ENCODE results near the gene PRICKLE2.

The PRICKLE2 gene

DNA sequence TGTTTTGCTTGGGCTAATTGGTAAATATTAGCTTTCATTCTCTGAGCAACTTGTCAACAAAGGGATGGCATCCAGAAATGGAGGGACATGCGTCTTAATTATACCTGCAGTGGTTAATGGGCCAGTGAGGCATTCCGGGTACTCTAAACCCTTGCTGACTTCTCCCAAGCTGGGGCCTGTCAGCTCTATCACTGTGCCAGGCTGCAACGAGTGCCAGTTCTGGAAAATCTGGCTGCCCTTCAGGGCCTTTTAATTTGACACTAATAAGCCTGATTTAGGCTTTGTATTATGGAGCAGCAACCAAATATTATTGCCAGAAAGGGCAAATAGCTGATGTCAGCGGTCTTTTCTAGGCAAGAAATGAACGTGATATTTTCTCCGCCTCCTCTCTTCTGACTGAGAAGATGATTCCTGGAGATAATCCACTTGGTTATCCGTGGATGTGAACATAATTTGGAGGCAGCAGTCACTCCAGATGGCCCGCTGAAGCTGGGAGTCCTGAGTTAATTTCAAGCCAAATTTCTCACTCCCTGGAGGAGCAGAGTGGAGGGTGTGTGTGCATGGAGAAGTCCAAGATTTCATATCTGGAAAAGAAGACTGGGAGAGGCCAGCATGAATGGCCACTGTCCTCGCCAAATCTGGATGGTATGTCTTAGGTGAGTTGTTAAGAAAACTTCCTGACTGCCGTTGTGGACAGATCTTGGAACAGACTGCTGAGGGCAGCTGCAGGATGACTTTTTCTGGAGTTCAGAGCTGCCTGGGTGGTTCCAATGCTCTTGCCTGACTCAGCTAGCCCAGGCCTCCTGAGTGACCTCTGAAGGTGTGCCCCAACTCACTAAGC lies 157.5 kb downstream of the PRICKLE2 start:
- DNase-seq, result peak; percentile 74

DNA sequence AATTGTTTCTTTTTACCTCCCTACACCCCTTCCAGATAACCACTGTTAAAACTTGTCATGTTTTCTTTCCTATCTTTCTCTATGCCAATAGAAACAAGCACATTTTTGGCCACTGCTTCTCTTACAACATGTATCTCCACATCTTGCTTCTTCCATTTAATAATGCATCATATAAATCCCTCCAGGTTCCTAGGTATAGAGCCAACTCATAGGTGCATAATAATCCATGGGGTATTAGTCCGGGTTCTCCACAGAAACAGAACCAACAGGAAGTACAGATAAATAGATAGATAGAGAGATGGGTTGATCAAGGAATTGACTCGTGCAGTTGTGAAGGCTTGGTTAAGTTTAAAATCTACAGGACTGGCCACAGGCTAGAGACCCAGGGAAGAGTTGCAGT lies 160.5 kb downstream of the PRICKLE2 start:
- DNase-seq, result no peak

GRCh38 chr3:64063983-64064438 lies 161.3 kb downstream of the PRICKLE2 start:
- no peak for DNase-seq

DNA sequence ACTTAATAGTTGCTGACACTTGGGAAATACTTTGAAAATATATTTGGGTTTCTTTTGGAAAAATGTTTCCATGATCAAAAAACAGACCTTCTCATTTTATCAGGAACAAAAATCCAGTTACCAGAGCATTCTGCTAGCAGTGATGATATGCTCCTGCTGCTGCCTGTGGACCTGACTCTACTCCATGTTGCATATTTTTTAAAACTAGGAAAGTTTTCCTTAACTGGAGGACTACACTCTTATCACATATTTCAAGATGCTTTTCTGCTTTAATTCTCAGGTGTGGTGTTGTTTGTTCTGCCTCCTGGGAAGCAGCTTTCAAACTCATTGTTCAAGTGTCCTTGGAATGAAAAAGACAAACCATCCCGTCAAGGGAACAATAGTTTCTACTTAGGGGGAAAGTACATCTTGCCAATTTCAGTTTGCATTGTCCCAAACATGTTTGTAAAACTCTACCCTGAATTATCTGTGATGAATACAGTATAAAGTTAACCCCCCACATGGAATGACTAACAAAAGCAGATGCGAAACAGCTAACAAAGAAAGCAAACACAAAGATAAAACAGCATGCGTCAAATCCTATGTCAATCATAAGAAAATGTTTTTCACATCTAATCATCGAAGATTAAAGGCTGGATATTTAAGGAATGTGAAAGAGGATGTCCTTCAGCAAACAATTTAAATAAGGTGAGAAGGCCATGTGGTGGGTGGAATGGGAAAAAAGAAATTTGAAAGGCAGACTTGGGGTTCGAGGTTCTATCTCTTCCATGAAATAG lies 161.9 kb downstream of the PRICKLE2 start:
- DNase-seq, result no peak

GRCh38 chr3:64061628-64062027 lies 163.6 kb downstream of the PRICKLE2 start:
- DNase-seq, result no peak

GRCh38 chr3:64059484-64060175 lies 165.6 kb downstream of the PRICKLE2 start:
- no peak for DNase-seq

DNA sequence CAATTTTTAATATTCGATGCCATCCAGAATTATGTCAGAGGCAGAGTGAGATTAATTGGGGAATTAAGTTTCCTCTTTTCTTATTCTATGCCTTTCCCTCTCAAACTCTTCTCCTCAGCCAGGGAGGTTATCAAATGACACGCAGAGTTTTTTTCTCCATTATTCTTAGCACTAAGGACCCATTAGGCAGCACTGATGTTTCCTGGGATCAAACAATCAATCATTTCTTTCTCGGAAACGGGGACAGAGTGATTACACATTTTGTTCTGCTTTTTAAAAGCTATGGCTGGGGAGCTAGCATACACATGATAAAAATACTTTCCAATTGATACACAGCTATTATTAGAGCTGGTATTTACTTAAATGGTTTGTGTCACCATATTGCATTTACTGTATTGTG lies 166.7 kb downstream of the PRICKLE2 start:
- no peak for DNase-seq

GRCh38 chr3:64057231-64057630 lies 168.0 kb downstream of the PRICKLE2 start:
- no peak for DNase-seq

DNA sequence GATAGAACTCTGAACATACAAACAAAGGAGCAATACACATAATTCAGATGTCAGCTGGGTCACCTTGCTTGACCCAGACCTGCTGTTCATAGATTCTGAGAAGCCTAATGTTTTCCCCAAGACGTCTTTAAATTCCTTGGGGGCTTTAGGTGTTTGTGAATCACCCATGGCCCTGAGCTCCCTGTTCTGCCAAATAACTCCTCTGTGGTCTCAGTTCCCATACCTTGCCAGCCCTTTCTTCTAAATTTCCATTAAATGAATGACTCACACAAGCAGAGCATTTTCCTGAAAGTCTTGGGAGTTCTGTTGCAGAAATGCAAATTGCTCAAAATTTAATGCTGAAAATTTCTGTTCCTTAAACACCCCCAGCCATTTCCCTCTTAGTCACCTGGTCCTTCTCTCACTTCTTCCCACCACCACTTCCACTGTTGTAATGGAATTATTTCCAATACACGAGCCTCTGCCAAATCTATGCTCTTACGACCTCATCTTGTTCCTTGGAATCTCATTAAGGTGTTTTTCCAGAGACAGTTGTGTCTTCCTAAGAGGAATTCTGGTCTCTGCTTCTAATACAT lies 168.6 kb downstream of the PRICKLE2 start:
- no peak for DNase-seq

DNA sequence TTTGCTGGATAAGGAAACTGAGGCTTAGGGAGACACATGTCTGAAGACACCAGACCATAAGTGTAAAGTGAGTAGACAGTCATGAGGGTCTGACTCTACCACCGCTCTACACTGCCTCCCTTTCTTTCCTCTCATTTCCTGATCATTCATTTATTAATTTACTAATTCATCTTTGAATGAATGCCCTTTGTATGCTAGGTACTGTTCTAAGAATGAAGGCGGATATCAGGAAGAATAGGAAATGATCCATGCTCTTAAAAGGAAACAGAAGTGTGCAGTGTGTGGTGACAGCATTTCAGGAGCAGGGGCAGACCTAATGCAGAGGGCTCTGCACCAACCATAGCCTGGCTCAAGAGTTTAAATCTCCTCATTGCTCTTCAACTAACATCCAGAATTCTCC lies 170.2 kb downstream of the PRICKLE2 start:
- no peak for DNase-seq

- no peak for DNase-seq
Observed at GRCh38 chr3:64054488-64054887, 170.8 kb downstream of the PRICKLE2 start.

- DNase-seq, result no peak
Observed at GRCh38 chr3:64053581-64053980, 171.7 kb downstream of the PRICKLE2 start.

DNA sequence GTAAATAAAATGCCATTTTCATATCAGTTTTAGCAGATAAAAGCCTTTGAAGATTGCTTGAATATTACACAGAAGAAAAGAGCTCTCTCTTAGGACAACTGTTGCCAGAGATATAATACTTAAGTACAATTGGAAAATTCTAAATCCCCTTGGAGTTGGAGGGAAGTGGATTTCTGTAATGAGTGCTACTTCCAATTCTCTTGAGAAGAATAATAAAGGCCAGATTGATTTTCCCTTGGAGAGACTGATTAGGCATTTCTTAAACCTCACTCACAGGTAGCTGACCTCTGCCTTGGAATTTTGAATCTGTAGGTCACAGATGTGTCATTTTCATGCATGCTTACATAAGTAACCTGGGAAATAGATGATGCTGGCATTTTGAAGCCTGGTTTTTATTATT lies 172.1 kb downstream of the PRICKLE2 start:
- no peak for DNase-seq

GRCh38 chr3:64049832-64050231 lies 175.4 kb downstream of the PRICKLE2 start:
- DNase-seq, result no peak

DNA sequence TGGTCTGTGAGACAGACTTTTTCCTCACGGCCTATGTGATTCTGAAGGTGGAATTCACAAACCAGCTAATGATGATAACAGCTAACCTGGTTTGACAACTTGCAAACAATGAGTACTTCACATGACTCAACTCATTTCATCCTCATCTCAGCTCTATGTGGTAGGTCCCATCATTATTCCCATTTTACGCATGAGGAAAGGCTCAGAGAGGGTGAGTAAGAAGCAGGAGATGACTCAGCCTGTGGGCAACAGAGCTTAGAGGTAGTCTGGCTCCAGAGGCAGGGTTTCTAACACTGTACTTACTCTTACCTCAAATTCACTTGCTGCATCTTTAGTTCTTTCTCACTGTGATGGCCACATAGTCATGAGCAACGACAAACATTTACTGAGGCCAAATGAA lies 176.1 kb downstream of the PRICKLE2 start:
- DNase-seq, result no peak

GRCh38 chr3:64048631-64049061 lies 176.6 kb downstream of the PRICKLE2 start:
- no peak for DNase-seq

GRCh38 chr3:64047787-64048186 lies 177.5 kb downstream of the PRICKLE2 start:
- no peak for DNase-seq

DNA sequence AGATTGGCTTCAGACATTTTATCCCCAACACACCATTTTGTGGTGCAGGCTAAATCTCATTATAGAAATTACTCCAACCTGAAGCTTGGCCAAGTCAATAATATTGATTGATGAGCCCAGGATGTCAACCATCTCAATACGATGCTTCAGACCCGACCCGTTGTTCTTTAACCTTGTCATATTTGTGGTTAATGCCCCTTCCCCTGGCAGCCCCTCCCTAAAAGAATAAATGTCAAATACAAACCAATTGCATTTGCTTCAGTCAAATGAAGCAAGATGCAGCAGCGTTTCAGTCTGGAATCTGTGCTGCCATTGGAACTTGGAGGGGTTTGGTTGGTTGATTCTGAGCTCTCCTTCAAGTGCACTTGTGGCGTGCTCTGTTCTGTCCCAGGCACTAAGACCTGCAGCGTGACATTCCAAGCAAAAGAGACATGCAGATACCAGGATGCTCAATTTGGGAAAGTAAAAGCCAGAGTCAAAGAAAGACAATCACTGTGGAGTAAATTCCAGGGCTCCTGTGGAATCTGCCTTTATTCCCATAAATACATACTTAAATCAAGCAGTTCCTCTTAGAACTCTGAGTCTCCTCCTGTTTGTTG lies 178.2 kb downstream of the PRICKLE2 start:
- no peak for DNase-seq

DNA sequence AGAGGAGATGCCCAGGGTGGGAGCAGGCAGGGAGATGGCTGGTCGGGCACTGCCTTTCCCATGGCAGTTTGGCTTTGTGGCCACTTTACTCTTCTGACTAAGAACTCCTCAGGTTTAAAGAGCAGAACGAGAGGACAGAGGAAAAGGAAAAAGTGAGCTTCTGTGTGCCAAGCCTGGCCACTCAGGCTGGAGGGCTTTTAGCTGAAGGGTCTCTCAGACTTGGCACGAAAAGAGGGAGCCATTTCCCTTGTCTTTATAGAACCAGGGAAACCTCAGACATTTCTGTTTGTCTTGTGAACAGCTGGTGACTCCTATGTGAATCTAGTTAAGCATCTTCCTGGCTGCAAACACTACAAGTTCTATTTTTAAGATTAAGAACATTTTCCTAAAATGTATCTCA lies 178.7 kb downstream of the PRICKLE2 start:
- no peak for DNase-seq

GRCh38 chr3:64042952-64043351 lies 182.3 kb downstream of the PRICKLE2 start:
- DNase-seq, result no peak

All from NCI-H2171 treated with DMSO at 0.1 percent for 48 hours (cell line).